HepG2 (cell line): ENCODE data around the gene HARS2. TPM values are rescaled to one million over a fixed set of nuclear protein-coding genes. Genes with fewer than 3 reads are reported as not detected.

Source experiments
- ATAC-seq: fragments of 200-7000 bp; cut with Tn5 transposase; 3 replicates; pipeline ENCODE4 v1.9.1; 2020; ENCODE audit warnings: mild to moderate bottlenecking, moderate library complexity
- BruUV-seq: library from RNA; stranded (reverse); fragments of 400-500 nt; replicated peaks from 2 replicates; lab custom pipeline; 2021; lab: Mats Ljungman, UMichigan
- CTCF ChIA-PET: fragments of 300-600 bp; formaldehyde crosslinking; extraction: SDS; loops from one replicate; lab custom pipeline; 2021; ENCODE audit warnings: low total read pairs, inconsistent platforms, low intra/inter-chr PET ratio; lab: Yijun Ruan, JAX
- POLR2A ChIA-PET: fragments of 350-600 bp; sonication (Branson Sonifier 250); formaldehyde crosslinking; loops from one replicate; lab custom pipeline; 2020; ENCODE audit warnings: antibody characterized with exemption, inconsistent platforms; lab: Yijun Ruan, JAX
- DNase-seq: peaks from one replicate; pipeline ENCODE4 v3.0.0-alpha.2; 2015; ENCODE audit warnings: low spot score
- FAIRE-seq: peaks from 3 replicates; lab custom pipeline; 2011; peaks lifted over from hg19 to GRCh38; lab: Jason Lieb, UNC
- H2AFZ ChIP-seq: one replicate; pipeline ENCODE4 v1.6.1; 2011; ENCODE audit warnings: low read length, inconsistent platforms
- H3K27ac ChIP-seq: fragments of 300-600 bp; 3 replicates; pipeline ENCODE4 v1.8.0; 2011; ENCODE audit warnings: mixed run types, mild to moderate bottlenecking, mixed read lengths, low read length, inconsistent platforms; ENCODE audit not compliant: insufficient read depth; ENCODE audit errors: extremely low read length
- H3K27me3 ChIP-seq, 2 experiments: fragments of 200-600 bp in 1 of 2; 2 replicates in 1 of 2; 3 replicates in 1 of 2; pipeline versions ENCODE4 v1.6.0 to v1.8.0; 2011; ENCODE audit warnings: low read length in 2 of 2, mild to moderate bottlenecking in 2 of 2, moderate library complexity in 2 of 2, inconsistent platforms in 1 of 2; ENCODE audit not compliant: insufficient read depth in 2 of 2, control insufficient read depth in 1 of 2
- H3K36me3 ChIP-seq, 2 experiments: fragments of 200-600 bp in 1 of 2; replicated peaks in 1 of 2; 2 replicates in 1 of 2; 3 replicates in 1 of 2; pipeline versions ENCODE4 v1.5.1 to v1.8.0; 2011; ENCODE audit warnings: low read length in 2 of 2, inconsistent platforms in 1 of 2; ENCODE audit not compliant: insufficient read depth in 2 of 2, control insufficient read depth in 1 of 2
- H3K4me1 ChIP-seq: 2 replicates; pipeline ENCODE4 v1.5.1; 2012; ENCODE audit warnings: low read length, inconsistent platforms; ENCODE audit not compliant: insufficient read depth
- H3K4me2 ChIP-seq: 2 replicates; pipeline ENCODE4 v1.6.0; 2011; ENCODE audit warnings: low read depth, low read length, inconsistent platforms
- H3K4me3 ChIP-seq, 3 experiments: fragments of 200-600 bp in 1 of 3; sonication (generic), shearing (Covaris generic) in 1 of 3; replicated peaks in 1 of 3; 2 replicates each; pipeline ENCODE4 v1.5.1; 2011 to 2016; ENCODE audit warnings: low read length in 3 of 3, inconsistent platforms in 2 of 3, low read depth in 2 of 3, mild to moderate bottlenecking in 2 of 3, control low read depth in 1 of 3, mixed read lengths in 1 of 3; ENCODE audit not compliant: insufficient read depth in 1 of 3
- H3K79me2 ChIP-seq: one replicate; pipeline ENCODE4 v1.6.1; 2011; ENCODE audit warnings: low read length, inconsistent platforms; ENCODE audit not compliant: insufficient read depth
- H3K9ac ChIP-seq: 2 replicates; pipeline ENCODE4 v1.6.0; 2011; ENCODE audit warnings: mild to moderate bottlenecking, low read depth, low read length, inconsistent platforms; ENCODE audit not compliant: insufficient read depth
- H3K9me3 ChIP-seq: 2 replicates; pipeline ENCODE4 v1.5.1; 2012; ENCODE audit warnings: mild to moderate bottlenecking, low read length
- H4K20me1 ChIP-seq: 2 replicates; pipeline ENCODE4 v1.6.0; 2011; ENCODE audit warnings: inconsistent platforms, mild to moderate bottlenecking, low read length, moderate library complexity; ENCODE audit not compliant: insufficient read depth
- AKAP8 ChIP-seq: sonication (generic); formaldehyde crosslinking; IDR thresholded peaks from 2 replicates; pipeline ENCODE4 v1.5.1; 2020; ENCODE audit warnings: mild to moderate bottlenecking, missing genetic modification reagents
- E2F2 ChIP-seq: sonication (generic); formaldehyde crosslinking; IDR thresholded peaks from 2 replicates; pipeline ENCODE4 v1.4.0; 2020; ENCODE audit warnings: missing genetic modification reagents, borderline replicate concordance
- HMG20B ChIP-seq: conservative IDR thresholded peaks from 2 replicates; pipeline ENCODE4 v1.6.1; 2016; ENCODE audit warnings: missing genetic modification reagents, missing compliant biosample characterization
- SMAD9 ChIP-seq: sonication (generic); formaldehyde crosslinking; IDR thresholded peaks from 2 replicates; pipeline ENCODE4 v1.5.1; 2020; ENCODE audit warnings: mild to moderate bottlenecking, missing genetic modification reagents
- SOX6 ChIP-seq, 2 experiments: fragments of 450-650 bp in 1 of 2; sonication (generic) in 1 of 2; formaldehyde crosslinking in 1 of 2; IDR thresholded peaks; 2 replicates each; pipeline versions ENCODE4 v1.4.0 to v1.6.1; 2017 to 2020; ENCODE audit warnings: antibody characterized with exemption in 1 of 2, mild to moderate bottlenecking in 1 of 2, missing genetic modification reagents in 1 of 2
- TBL1XR1 ChIP-seq: fragments of 150-350 bp; IDR thresholded peaks from 2 replicates; pipeline ENCODE4 v1.6.1; 2014; ENCODE audit warnings: borderline replicate concordance, low read length; ENCODE audit not compliant: partially characterized antibody
- ZNF17 ChIP-seq: sonication (generic); formaldehyde crosslinking; IDR thresholded peaks from 2 replicates; pipeline ENCODE4 v1.5.0; 2020; ENCODE audit warnings: mild to moderate bottlenecking, missing genetic modification reagents
- ZNF234 ChIP-seq: sonication (generic); formaldehyde crosslinking; conservative IDR thresholded peaks from 2 replicates; pipeline ENCODE4 v1.5.1; 2020; ENCODE audit warnings: mild to moderate bottlenecking, missing genetic modification reagents
- ZNF275 ChIP-seq: sonication (generic); formaldehyde crosslinking; IDR thresholded peaks from 2 replicates; pipeline ENCODE4 v1.8.0; 2022; ENCODE audit warnings: missing genetic modification reagents, mild to moderate bottlenecking, inconsistent platforms, borderline replicate concordance
- WGBS: methylation state at CpG from one replicate; pipeline ENCODE4 v1.1.6; 2017; ENCODE audit warnings: low lambda C conversion rate; 5-methylcytosine and 5-hydroxymethylcytosine counted together
- in situ Hi-C: cut with HindIII; loops from 2 replicates; pipeline ENCODE4 v1.10.0; 2017; ENCODE audit warnings: low pct_unique_long_range_greater_than_20kb; ENCODE audit not compliant: extremely low pct_ligation_motif_present
- intact Hi-C: fragments of 100-400 bp; cut with micrococcal nuclease; formaldehyde crosslinking; loops from one replicate; pipeline ENCODE4 v1.10.0; 2022; ENCODE audit not compliant: unreplicated experiment
- polyA plus RNA-seq, 8 experiments: library from polyadenylated mRNA; depleted of rRNA in 3 of 8; stranded (reverse) in 7 of 8; unstranded in 1 of 8; fragments of >200 nt; fragmentation: Illumina TruSeq in 4 of 8; extraction: Trizol in 4 of 8; gene quantifications; 2 replicates each; pipeline versions ENCODE4 v1.2.1 to v1.2.3, GENCODE V29; 2011 to 2016; ENCODE audit warnings: low read depth in 4 of 8, missing spikeins in 1 of 8, mixed read lengths in 1 of 8; ENCODE audit not compliant: insufficient read depth in 1 of 8
- total RNA-seq, 5 experiments: library from RNA; depleted of rRNA; stranded (reverse); fragments of >200 nt; fragmentation: Illumina TruSeq; extraction: Trizol; gene quantifications; 2 replicates each; pipeline ENCODE4 v1.2.3, GENCODE V29; 2016; ENCODE audit warnings: low read depth in 1 of 5

Gene HARS2
- total and polyA plus RNA-seq, 2 of the 13 experiments (the other 11 are each of a cell fraction or from before 2014, with no cell fraction given) = 17.9 to 25.8 TPM

GRCh38 chr5:140674629-140675028 lies 16.6 kb upstream of the HARS2 start:
- intact Hi-C loops = no loop called here
- no peak for TF ChIP-seq ZNF275 (CRISPR knock-in tag)
- TF ChIP-seq AKAP8 (CRISPR knock-in tag) = peak; percentile 55; the same call in 1 of the 2 replicates
- CTCF ChIA-PET = no interaction called here

GRCh38 chr5:140677947-140678346 lies 13.3 kb upstream of the HARS2 start:
- POLR2A ChIA-PET = no interaction called here
- H3K27me3 ChIP-seq = no peaks in the 10 kb centered on the region
- no peaks in the 10 kb centered on the region for H3K9me3 ChIP-seq
- FAIRE-seq = no peak
- no peak overlapping the region for H3K9ac ChIP-seq
- 98% methylated on average over 2 of the region's 3 CpGs for WGBS
- intact Hi-C loops = no loop called here
- H3K27ac ChIP-seq = no peak overlapping the region
- H4K20me1 ChIP-seq = no peaks in the 10 kb centered on the region
- peaks cover 34 to 63% of the 10 kb centered on the region in 2 experiments; a peak in 4 of 5 replicates for H3K36me3 ChIP-seq
- H3K79me2 ChIP-seq = no peaks in the 10 kb centered on the region
- no peak for ATAC-seq
- H3K4me1 ChIP-seq = no peaks in the 10 kb centered on the region
- H2AFZ ChIP-seq = no peak overlapping the region
- H3K4me3 ChIP-seq = no peak overlapping the region
- in situ Hi-C loops = no loop called here
- CTCF ChIA-PET = no interaction called here
- BruUV-seq = no TSS peak
- DNase-seq = no peak
- TF ChIP-seq SMAD9 (CRISPR knock-in tag) = no peak
- TF ChIP-seq ZNF234 (CRISPR knock-in tag) = no peak
- TF ChIP-seq SOX6 (IDR thresholded peaks at IDR 0.05) = no peak
- TF ChIP-seq SOX6 (CRISPR knock-in tag; IDR thresholded peaks at IDR 0.05) = no peak
- no peak for TF ChIP-seq ZNF17 (CRISPR knock-in tag)
- TF ChIP-seq TBL1XR1 = no peak
- no peak for TF ChIP-seq HMG20B (CRISPR knock-in tag)
- TF ChIP-seq E2F2 (CRISPR knock-in tag) = no peak
- H3K4me2 ChIP-seq = no peak overlapping the region

More at GRCh38 chr5:140674629-140675028, 16.6 kb upstream of the HARS2 start:
- POLR2A ChIA-PET = interaction anchor here (0.9 to 1.2 kb wide), 2 partner anchors 16 to 26 kb away, joined by 4 read pairs; partner anchors contain the start of genes HARS1, HARS2 and ZMAT2
- no peaks in the 10 kb centered on the region for H3K79me2 ChIP-seq
- in situ Hi-C loops = no loop called here
- no peak overlapping the region for H3K4me2 ChIP-seq
- FAIRE-seq (no peak), DNase-seq (no peak), ATAC-seq (no peak)
- peaks cover 29 to 56% of the 10 kb centered on the region in 2 experiments; a peak in 4 of 5 replicates for H3K36me3 ChIP-seq
- no peaks in the 10 kb centered on the region for H3K9me3 ChIP-seq
- H4K20me1 ChIP-seq = no peaks in the 10 kb centered on the region
- H3K27me3 ChIP-seq = no peaks in the 10 kb centered on the region
- 96% methylated on average over 4 of the region's 4 CpGs for WGBS
- no peak overlapping the region for H3K9ac ChIP-seq
- H2AFZ ChIP-seq = no peak overlapping the region
- H3K27ac ChIP-seq = no peak overlapping the region
- H3K4me3 ChIP-seq = no peak overlapping the region
- BruUV-seq = no TSS peak
- no peaks in the 10 kb centered on the region for H3K4me1 ChIP-seq
